ENCODE data around the gene RASA3.
A peak's percentile ranks its signal among the peaks of the same experiment; 100 is the strongest.
"Not testable (repeated sequence)": the region's sequence is repeated elsewhere in the genome, so short reads cannot be mapped to it uniquely, and the experiment has no call there.

RASA3 gene

DNA sequence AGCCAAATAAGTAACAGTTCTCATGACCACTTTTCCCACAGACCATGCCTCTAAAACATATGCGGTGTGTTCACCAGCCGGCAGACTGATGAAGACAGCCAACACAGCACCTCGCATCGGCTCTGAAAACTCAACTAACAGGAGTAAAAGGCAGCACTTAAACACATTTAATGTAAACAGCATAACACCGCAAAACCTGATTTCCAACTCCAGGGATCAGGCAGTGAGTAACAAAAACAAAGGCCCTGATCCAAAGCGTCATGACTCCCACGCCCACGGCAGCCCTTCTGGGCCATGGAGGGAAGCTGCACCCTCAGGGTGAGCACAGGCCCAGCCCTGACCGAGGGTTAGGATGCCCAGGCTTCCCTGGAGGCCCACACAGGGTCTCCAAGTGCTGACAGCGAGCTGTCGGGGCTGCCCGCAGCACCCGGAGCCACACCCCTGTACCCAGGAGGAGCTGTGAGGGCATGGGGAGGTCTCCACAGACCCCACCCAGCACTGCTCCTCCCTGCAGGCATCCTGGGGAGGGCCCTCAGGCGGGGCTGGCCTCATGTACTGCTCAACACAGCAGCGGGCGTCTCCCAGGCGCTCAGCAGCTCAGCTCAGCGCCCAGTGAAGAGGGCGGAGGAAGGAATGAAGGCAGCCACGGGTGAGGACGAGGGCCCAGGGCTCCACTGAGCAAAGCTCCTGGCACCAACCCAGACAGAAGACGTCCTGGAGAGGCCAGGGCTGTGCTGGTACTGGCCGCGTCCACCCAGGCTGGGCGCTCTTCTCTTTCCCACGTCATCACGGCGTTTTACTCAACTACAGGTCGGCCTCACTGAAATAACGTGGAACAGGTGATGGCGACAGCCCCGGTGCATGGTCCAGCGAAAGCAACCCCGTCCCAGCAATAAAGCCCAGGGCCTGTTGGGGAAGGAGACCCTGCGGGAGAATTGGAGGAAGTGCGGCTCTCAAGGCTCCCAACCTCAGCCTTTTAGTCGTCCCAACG, 53.7 kb downstream of the RASA3 start:
- no peak for DNase-seq

DNA sequence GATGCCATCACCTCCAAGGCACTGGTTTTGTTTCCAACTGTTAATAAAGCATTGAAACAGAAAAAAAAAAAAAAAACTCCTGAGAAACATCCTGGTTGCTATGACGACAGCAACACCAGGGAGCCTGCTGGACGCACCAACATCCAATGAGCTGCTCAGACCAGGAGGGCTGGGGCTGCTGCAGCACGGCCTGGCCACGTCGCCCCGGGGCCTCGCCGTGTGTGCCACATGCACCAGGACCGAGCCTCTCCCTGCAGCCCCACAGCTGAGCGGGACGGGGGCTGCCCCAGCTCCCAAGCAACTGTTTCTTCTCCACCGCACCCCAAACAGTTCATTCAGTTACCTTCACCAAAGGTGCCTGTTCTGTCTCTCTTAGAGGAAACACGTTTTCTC, 54.5 kb downstream of the RASA3 start:
- DNase-seq, result no peak

DNA sequence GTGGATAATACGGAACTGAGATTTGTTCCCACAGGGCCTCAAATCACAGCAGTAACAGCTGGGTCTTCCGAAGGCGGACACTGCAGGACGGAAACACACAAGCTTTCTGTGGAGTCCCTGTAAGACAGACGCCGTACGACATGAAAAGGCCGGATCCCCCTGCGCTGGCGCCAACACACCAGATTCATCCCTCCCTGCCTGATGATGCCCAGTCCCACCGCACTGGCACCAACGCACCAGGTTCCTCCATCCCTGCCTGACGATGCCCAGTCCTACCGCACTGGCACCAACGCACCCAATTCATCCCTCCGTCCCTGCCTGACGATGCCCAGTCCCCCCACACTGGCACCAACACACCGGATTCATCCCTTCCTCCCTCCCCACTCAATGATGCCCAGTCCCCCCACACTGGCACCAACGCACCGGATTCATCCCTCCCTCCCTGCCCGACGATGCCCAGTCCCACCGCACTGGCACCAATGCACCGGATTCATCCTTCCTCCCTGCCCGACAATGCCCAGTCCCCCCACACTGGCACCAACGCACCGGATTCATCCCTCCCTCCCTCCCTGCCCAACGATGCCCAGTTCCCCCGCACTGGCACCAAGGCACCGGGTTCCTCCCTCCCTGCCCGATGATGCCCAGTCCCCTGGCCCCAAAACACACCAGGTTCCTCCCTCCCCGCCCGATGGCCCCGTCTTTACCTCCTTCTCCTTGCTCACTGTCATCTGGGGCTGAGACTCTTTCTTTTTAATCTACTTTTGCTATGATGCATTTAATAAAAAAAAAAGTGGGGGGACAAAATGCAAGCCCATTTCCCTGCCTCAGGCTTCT, 55.1 kb downstream of the RASA3 start:
- no peak for DNase-seq

DNA sequence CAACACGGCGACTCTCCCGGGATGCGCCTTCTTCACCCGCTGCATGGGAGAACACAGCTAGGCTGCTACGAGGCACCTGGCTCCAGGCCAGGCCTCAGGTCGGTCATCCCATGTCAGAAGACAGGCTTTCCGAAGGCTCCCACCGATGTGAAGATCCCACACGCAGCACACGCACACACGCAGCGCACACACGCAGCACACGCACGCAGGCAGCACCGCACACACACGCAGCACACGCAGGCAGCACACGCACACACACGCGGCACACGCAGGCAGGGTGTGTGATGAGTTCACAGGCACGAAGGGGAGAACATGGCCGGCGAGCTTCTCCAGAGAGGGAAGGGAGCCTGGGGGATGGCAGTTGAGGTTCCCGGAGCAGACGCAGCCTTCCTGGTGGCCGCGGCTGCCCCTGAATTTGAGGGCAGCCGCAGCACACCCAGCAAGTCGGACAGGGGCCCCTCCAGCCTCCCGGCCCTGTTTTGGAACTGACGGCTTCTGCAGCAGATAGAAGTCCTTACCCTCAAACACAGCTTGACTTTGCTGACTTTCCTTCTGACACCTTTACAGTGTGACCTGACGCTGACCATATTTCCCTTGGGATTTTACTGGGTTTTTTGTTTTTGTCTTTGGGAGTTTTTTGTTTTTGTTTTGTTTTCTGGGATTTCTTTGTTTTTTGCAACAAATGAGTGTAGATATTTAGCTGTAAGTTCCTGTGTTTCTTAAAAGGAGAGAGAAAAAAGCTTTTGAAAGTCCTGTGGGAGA, 55.9 kb downstream of the RASA3 start:
- DNase-seq, result no peak

DNA sequence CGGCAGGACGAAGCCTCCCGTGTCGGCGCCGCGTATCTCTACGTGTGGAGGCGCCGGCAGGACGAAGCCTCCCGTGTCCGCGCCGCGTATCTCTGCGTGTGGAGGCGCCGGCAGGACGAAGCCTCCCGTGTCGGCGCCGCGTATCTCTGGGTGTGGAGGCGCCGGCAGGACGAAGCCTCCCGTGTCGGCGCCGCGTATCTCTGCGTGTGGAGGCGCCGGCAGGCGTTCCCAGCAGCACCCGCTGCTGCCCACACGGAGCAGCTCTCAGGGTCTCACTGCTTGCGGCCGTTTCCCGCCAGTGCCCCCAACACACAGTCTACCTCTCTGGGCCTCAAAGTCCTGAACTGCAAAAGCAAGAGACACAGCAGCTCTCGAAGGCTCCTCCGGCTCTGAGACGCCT, 56.6 kb downstream of the RASA3 start:
- not testable (repeated sequence) for DNase-seq

DNA sequence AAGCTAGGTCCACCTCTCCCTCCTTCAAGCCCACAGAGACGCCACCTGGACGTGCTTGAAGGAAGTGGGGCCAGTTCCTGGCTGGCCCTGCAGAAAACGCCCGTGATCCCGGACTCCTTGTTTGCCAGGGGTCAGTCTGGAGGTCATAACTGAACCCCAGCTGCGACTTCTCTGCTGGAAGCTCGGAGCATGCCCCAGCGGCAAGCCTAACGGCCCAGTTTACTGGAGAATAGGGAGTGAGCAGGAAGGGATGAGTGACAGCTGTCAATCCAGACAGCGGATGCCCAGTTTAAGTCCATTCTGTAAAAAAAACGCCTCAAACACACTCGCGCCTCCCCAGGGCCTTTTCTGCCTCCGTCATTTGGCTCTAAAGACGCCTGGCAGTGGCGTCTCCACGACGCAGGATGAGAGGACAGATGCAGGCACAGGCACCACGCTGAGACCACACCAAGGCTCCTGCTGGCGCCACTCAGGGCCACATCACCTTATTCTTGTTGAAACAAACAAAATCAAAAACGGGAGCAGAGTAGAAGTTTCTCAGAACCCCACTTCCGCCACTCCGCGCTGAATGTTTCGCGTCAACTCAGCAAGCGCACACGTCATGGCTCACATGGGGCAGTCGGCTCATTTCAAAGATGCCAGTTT, 57.6 kb downstream of the RASA3 start:
- DNase-seq, result no peak

DNA sequence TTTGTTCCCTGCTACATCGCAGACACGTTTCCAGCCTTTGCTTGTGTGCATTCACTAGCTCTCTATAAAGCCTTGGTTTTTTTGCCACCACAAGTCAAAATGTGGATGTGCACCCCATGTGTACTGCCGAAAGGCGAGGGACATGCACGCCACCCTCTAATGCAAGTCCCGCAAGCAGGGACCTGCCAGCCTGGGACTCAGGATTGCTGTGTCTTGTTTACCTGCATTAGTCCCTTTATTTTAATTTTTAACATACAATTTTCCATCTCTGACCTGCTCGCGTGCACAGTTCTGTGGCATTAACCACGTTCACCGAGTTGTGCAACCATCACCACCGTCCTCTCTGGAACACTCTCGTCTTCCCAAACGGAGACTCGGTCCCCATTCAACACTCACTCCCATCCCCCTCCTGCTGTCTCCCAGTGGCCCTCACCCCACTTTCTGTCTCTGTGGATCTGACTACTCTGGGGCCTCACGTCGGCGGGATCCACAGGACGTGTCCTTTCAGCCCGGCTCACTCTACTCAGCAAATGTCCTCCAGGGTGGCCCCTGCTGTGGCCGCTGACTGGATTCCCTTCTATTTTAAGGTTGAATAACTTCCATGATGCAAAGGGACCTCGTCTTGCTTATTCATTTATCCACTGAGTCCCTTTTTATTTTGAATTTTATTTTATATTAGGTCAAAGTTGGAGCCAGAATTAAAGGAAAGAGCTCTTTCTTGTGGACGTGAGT, 58.4 kb downstream of the RASA3 start:
- DNase-seq, result no peak

DNA sequence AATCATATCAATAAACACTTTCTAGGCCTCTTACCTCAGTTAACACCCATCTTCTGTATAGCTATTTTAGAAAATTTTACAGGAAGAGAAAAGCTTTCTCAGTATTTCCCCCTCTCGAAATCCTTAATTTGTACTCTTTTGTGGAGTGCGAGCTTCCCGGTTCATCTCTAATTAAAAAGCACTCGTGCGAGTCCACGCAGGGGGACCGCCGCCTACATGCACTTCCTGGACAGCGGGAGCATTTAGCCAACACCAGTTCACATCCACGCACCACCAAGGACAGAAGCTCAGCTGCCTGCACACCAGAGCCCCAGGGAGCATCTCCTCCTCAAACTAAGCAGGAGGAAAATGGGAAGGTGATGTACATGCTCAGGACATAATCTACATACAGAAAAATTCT, 60.0 kb downstream of the RASA3 start:
- DNase-seq, result no peak

DNA sequence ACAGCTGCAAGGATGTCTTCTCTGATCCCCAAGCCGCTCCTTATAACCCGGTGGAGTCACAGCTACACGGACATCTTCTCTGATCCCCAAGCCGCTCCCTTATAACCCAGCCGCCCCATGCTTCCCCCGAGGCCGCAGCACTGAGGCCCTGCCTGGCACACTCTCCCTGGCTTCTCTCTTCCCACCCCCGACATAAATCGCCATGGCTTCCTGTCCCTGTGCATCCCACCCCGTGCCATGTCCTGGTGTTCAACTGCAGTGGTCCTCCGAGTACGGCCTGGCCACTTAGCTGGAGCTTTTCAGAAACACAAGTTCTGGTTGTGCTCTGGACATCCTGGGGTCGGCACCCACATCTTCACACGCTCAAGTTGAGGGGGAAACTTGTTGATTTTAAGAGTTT, 60.4 kb downstream of the RASA3 start:
- no peak for DNase-seq

DNA sequence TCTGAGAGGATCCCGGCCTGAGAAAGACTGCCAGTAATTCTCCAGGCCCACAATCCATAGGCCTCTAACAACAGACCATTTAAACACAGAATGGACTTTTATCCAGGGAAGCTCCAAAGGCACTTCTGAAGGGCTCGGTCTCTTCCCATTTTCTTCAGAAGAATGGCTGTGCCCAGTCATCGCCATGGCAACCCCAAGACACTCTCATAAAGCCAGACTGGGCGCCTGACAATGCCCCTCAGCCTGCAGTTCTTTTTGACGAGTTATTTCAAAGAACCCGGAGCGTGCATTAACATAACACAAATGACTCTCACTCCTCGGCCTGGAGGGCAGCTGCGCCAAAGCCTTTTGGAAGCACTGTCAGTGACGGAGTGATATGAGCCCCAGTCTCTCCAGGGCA, 61.0 kb downstream of the RASA3 start:
- DNase-seq, result no peak

DNA sequence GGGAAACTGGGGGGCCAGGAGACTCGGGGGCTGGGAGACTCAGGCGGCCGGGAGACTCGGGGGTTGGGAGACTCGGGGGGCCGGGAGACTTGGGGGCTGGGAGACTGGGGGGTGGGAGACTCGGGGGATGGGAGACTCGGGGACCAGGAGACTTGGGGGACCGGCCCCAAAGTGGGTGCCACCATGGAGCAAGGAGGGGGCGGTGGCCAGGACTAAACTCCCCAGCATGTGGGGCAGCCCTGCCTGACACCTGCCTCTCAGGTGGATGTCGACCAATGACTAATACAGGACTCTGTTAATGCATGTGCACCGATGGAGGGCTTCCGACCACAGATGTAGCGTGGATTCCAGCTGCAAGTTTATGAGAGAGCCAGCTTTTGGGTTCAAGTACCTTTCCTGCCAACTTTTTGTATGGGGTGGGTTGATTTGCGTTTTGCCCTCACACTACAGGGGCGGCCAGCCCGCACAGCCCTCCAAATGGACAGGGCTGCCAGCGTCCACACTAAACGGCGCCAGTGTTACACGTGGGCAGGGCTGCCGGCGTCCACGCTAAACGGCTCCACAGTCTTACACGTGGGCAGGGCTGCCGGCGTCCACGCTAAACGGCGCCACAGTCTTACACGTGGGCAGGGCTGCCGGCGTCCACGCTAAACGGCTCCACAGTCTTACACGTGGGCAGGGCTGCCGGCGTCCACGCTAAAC, 62.2 kb downstream of the RASA3 start:
- DNase-seq, result no peak

DNA sequence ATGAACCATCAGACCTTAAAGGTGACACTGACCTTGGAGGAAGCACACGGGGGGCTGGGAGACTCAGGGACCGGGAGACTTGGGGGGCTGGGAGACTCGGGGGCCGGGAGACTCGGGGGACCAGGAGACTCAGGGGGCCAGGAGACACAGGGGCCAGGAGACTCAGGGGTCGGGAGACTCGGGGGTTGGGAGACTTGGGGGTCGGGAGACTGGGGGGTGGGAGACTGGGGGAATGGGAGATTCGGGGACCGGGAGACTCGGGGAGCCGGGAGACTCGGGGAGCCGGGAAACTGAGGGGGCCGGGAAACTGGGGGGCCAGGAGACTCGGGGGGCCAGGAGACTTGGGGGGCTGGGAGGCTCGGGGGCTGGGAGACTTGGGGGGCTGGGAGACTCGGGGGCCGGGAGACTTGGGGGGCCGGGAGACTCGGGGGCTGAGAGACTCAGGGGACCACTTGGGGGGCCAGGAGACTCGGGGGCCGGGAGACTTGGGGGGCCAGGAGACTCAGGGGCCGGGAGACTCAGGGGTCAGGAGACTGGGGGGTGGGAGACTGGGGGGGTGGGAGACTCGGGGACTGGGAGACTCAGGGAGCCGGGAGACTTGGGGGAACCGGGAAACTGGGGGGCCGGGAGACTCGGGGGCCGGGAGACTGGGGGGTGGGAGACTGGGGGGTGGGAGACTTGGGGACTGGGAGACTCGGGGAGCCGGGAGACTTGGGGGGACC, 62.9 kb downstream of the RASA3 start:
- no peak for DNase-seq

DNA sequence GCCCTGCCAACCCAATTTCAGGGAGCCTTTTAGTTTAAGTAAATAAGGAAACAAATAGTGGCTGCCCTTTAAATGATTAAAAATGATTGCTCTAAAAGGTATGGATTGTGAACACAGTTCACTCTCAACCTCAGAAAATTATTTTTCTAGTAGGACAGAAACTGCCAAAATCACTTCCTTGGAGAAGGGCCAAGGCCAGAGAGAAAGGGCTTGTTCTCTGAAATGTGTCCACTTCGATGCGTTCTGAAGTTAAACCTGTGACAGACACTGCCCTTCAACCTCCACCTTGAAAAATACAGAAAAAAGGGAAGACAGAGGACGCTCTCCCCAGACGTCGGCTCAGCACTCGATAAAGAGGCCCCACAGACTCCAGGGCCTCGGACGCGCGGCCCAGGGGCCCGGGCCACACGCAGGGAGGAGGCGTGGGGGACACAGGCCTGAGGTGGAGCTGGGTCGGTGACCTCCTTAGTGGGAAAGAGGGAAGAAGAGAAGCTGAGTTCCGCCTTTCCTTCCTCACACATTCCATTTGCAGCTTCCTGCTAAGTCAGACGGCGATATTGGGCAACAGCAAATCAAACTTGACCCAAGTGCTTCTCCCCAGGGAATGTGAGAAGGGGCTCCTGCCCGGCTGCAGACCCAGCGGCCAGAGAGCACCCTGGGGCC, 63.6 kb downstream of the RASA3 start:
- DNase-seq, result no peak

DNA sequence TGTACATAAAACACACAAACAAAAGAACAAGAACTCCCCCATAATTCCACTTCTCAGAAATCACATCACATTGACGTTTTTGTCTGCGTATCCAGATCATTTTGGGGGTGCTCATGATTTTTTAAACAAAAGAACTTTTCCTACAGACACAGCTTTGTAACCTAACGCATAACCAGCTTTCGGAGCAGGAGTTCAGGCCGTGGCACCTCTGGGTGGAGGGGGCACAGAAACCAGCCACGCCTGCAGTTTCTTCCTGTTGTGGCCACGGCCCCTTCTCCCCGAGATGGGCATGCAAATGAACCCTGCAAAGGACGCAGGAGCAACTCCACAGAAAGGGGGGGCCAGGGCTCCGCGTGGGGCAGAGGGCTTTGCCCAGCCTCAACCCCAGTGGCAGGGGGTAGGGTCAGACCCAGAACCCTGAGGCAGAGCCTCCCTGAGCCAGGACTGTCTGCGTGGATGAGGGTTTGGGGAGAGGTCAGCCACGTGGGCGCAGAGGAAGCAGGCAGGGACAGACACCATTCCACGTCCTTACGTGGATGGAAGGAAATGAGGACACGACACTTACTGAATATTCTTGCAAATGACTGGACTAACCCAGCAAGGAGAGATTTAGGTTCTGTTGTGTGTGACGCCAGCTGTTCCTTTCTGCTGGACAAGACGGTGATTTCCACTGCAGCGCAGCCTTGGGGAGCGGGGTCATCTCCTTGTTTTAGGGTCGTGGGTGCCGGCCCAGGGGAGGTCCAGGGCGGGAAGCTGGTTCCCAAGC, 64.4 kb downstream of the RASA3 start:
- peak in 1 of 2 donors; percentile 22 for DNase-seq

DNA sequence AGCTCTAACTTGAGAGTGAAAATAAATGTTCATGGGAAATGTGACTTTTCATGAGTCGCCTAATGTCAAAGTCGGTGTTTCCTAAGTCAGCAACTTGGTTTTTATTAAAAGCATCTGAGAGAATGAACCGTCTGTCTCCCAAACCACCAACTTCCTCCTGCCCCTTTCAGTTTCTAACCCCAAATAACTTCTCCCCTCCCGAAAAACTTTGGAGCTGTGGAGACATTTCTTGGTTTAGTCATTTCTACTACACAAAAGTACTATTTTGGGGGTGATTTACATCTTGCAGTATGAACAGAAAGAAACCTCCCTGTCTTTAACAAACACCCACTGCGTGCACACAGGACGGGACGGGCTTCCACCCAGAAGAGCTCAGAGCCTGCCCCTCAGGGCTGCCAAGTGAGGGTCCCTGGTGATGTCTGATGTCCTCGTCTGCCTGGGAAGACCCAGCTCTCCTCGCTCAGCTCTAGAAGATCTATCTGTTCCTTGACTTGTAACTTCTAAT, 65.0 kb downstream of the RASA3 start:
- peak in 1 of 2 donors; percentile 27 for DNase-seq

DNA sequence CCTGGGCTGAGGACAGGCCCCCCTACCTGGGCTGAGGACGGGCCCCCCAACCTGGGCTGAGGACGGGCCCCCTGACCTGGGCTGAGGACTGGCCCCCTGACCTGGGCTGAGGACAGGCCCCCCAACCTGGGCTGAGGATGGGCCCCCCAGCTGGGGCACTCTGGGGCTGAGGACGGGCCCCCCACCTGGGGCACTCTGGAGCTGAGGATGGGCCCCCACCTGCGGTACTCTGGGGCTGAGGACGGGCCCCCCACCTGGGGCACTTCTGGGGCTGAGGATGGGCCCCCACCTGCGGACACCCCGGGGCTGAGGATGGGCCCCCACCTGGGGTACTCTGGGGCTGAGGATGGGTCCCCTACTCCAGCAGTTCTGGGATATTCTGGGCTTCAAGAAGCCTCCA, 65.5 kb downstream of the RASA3 start:
- no peak for DNase-seq

DNA sequence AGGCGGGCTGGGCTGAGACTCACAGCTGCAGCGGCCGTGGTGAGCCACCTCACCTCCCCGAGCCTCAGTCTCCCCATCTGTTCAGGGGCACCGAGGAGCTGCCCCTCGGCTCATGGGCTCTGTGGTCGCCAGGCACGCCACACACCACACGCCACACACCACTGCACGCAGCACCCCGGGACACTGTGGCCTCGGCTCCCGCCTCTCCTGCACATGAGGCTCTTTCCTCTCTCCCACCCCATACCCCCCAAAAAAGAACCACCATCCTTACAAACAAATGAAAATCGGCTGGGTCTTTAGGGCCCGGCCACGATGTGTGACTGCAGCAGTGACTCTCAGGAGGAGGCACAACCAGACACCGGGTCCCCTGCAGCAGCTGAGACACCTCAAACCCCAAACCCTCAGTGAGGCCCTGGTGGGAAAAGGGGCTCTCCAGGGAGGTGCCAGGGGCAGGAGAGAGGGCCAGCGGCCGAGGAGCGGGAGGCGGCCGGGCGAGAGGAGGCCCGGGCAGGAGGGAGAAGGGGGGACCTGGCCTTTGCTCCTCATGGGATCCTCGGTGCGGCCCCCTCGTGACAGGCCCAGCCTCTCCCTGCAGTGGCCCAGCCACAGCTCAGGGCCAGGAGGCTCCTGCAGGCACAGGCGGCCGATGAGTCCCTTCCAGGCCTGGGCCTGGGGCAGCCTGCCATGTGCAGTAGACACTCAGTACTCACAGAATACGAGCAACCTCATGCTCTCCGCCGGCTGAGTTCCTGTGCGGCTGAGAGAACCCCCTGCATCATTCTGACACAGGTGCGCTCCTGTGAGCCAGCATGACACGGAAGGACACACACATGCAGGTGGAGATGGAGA, 66.3 kb downstream of the RASA3 start:
- DNase-seq, result peak in 1 of 2 donors; percentile 18

All from activated CD4-positive, alpha-beta T cell treated with anti-CD3 and anti-CD28 coated beads for 4 hours (primary cell).